GM19099 (cell line): ENCODE data around the gene SLC6A7.

Experiments used
- POLR2A ChIP-seq: IDR thresholded peaks from 3 replicates; pipeline ENCODE4 v1.6.1; 2011; ENCODE audit warnings: low read depth; ENCODE audit not compliant: insufficient read length; ENCODE audit errors: extremely low read depth

The SLC6A7 gene

DNA sequence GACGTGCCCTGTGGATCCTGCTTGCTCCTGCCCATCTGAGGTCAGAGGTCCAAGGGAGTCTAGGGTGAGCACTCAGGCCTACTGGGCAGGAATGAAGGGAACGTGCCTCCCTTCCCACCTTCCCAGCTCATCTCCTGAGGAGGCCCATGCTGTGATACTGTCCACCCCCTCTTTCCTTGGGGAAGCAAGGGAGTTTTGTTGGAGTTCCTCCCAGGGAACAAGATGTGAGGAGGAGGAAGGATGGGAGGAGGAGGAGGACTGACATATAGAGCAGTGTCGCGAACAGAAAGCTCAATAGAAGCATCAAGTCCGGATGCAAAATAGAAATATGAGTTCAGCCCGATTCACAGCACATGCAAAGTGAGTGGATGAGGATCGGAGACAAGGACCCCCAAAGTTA lies 41.0 kb downstream of the SLC6A7 start:
- TF ChIP-seq POLR2A, result no peak

- TF ChIP-seq POLR2A, result no peak
These were observed 45.0 kb downstream of the SLC6A7 start for GRCh38 chr5:150234576-150235499.

GRCh38 chr5:150235500-150235854 lies 45.6 kb downstream of the SLC6A7 start:
- TF ChIP-seq POLR2A, result no peak

DNA sequence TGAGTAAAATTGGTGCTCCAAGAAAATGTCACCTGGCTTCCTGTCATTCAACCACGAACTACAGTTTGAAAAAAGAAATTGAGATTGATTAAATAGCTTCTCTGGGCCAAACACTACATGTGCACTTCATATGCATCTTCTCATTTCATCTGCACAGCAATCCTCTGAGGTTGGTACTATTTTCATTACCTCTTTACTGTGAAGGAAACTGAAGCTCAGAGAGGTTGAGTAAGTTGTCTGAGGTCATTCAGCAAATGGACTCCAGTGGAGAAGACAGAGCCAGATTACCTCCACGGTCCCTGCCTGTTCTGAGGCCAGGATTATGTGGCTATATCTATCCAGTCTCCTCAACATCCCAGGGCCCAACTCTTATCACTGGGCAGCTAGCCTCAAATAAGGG lies 46.5 kb downstream of the SLC6A7 start:
- TF ChIP-seq POLR2A, result no peak

GRCh38 chr5:150236981-150237754 lies 47.3 kb downstream of the SLC6A7 start:
- no peak for TF ChIP-seq POLR2A

- no peak for TF ChIP-seq POLR2A
These were observed 48.8 kb downstream of the SLC6A7 start for GRCh38 chr5:150238646-150239045.

- TF ChIP-seq POLR2A, result no peak
These were observed 49.4 kb downstream of the SLC6A7 start for GRCh38 chr5:150239099-150239793.

DNA sequence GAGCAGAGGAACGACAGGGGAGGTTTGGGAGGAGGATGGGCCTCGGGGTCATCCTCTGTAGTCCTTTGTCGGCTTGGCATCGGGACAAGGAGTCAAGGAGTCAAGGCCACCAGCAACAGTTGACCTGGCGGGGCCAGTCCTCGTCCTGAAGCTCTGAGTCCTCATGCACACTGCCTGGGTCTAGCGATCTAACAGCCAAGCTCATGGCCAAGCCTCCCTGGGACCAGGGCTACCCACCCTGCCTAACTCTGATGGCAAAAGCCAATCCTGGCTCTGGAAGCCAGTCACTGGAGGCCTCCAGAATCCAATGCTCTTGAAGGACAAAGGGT lies 49.9 kb downstream of the SLC6A7 start:
- no peak for TF ChIP-seq POLR2A

DNA sequence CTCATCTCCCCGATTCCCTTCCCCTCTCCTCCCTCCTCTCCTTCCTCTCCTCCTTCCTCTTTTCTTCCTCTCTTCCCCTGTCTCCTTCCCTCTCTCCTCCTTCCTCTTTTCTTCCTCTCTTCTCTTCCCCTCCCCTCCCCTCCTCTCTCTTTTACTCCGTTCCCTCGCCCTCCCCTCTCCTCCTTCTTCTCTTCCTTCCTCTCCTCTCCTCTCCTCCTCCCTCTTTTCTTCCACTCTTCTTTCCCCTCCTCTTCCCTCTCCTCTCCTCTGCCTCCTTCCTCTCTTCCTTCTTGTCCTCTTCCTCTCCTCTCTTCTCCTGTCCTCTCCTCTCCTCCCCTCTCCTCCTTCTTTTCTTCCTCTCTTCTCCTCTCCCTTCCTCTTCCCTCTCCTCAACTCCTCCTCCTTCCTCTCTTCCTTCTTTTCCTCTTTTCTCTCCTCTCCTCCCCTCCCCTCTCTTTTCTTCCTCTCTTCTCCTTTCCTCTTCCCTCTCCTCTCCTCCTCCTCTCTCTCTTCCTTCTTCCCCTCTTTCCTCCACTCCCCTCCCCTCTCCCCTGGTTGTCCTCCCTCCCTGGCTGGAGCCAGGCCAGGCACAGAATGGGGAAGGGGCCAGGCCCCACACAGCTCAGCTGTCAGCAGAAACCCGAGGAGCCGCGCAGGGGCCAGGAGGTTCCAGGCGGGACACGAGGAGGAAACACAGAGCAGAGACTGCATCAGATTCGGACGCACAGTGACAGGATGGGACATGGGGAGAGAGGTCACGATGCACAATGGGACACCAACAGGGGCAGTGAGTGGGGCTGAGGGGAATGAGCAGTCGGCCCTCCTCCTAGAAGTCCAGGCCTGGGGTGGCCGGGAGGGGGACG lies 51.7 kb downstream of the SLC6A7 start:
- no peak for TF ChIP-seq POLR2A

GRCh38 chr5:150242251-150242894 lies 52.5 kb downstream of the SLC6A7 start:
- TF ChIP-seq POLR2A, result no peak

DNA sequence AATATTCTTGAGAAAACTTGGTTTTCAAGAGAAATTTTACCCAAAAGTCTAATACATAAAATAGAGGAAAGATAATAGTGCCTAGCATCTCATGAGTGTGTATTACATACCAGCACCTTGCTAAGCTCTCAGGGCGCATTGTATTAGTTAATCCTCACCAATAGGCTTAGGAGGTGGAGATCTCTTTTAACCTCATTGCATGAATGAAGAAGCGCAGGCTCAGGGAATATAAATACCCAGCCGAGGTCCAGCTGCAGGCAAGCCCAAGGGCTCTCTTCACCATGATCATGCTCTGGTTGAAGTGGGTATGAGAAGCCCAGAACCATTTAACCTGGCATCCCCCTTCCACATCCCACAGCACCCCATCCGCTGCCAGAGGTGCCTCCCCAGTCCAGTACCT lies 53.7 kb downstream of the SLC6A7 start:
- no peak for TF ChIP-seq POLR2A

DNA sequence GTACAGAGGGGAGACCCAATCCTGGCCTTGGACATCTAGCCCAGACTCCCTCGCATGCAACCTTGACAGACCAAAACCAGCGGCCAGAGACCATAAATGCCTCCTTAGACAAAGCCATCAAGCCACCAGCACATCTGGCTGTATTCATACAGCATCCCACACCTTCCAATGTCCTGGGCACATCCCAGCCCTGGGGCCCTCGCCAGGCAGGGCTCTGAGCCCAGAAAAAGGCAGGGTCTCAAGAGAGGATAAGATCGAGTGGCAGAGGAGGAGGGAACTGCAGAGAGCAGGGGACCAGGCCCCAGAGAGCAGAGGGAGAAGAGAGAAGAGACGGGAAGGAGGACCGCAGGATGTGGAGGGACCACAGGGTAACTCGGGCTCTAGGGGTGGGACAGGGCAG lies 54.3 kb downstream of the SLC6A7 start:
- no peak for TF ChIP-seq POLR2A

DNA sequence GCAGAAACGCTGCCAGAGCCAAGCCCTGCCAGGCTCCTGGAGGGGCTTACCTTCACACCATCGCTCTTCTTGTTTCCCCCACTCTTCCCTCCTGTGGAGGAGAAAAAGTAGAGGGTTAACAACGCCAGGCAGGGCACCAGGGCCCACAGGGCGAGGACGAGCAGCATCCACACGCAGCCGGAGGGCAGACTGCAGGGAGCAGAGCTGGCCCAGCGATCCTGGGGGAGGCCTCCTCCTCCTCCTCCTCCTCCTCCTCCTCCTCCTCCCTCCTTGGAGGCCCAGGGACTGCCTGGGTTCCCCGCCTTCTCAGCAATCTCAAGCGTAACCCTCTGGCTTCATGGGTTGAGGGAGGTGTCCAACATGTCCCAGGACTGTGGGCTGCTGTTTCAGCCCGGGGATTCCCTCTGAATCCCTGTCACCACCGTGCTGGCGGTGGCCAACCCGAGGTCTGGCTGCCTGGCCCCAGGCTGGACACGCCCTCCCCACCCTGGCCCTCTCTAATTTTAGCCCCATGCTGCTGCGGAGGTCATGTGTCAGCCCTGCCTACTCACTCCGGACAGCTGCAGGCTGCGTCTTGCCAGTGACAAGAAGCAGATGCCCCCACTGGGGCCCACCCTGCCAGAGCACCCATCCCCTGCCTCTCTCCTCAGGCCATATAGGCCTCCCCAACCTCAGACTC lies 55.4 kb downstream of the SLC6A7 start:
- no peak for TF ChIP-seq POLR2A

DNA sequence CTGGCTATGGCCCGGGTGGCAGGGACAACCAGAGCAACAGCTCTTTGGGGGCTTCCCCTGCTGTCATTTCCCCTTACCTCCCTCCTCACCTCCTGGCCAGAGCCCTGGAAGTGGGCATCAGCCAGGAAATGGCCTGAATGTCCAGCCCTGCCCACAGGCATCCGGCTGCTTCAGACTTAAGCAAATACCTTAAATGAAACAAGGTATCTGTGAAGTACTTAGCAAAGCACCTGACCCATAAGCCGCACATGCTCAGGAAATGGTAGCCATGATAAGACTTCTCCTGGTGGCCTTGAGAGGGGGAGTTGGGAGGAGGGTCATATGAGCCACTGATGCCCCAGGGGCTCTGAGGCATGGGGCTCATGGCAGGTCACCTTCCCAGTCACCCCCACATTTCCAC lies 55.9 kb downstream of the SLC6A7 start:
- no peak for TF ChIP-seq POLR2A

- TF ChIP-seq POLR2A, result no peak
These were observed 56.6 kb downstream of the SLC6A7 start for GRCh38 chr5:150246429-150246828.
